ENCODE results near the gene TMEM178B. TPM values are rescaled to one million over a fixed set of nuclear protein-coding genes. Genes with fewer than 3 reads are reported as not detected.

Gene TMEM178B
- total RNA-seq, 1 experiment from 2014 or later = not detected

DNA sequence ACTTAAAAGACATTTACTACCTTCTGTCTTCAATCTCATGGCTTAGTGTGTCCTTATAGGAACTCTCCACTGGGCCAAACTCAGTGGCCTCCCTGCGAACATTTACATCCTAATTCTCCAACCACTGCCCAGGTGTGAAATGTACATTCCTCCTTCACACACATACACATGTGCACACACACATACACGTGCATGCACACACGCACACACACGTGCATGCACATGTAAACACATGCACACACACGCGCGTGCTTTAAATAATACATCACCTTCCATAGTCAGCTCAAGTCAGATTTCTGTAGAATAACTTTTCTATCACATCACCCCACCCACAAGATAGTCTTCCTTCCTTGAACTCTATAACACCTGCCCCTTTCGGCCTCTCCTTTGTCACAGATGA, 216.5 kb downstream of the TMEM178B start:
- no peaks in the 10 kb centered on the region for H3F3A ChIP-seq (ENCODE audit: insufficient read depth, low read depth)
- no peaks in the 10 kb centered on the region for H3K4me1 ChIP-seq (replicated peaks; ENCODE audit: insufficient read depth)
- no peaks in the 10 kb centered on the region for H3K79me2 ChIP-seq (ENCODE audit: low read depth)
- no peak for TF ChIP-seq EZH2 (IDR thresholded peaks at IDR 0.05; ENCODE audit: low read depth)
- TF ChIP-seq, protein P1, sequence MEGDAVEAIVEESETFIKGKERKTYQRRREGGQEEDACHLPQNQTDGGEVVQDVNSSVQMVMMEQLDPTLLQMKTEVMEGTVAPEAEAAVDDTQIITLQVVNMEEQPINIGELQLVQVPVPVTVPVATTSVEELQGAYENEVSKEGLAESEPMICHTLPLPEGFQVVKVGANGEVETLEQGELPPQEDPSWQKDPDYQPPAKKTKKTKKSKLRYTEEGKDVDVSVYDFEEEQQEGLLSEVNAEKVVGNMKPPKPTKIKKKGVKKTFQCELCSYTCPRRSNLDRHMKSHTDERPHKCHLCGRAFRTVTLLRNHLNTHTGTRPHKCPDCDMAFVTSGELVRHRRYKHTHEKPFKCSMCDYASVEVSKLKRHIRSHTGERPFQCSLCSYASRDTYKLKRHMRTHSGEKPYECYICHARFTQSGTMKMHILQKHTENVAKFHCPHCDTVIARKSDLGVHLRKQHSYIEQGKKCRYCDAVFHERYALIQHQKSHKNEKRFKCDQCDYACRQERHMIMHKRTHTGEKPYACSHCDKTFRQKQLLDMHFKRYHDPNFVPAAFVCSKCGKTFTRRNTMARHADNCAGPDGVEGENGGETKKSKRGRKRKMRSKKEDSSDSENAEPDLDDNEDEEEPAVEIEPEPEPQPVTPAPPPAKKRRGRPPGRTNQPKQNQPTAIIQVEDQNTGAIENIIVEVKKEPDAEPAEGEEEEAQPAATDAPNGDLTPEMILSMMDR (conservative IDR thresholded peaks at IDR 0.05) = no peak
- H3K4me3 ChIP-seq = no peak overlapping the region
- no peaks in the 10 kb centered on the region for H3K36me3 ChIP-seq (ENCODE audit: low read depth)
- H3K27ac ChIP-seq = no peak overlapping the region
- intact Hi-C loops (cut with micrococcal nuclease; ENCODE audit: unreplicated experiment) = no loop called here
- ChIA-PET POLR2A (ENCODE audit: unreplicated experiment) (no interaction called here), CTCF (no interaction called here)
- H3K9me3 ChIP-seq (ENCODE audit: insufficient read depth, low read depth) = no peaks in the 10 kb centered on the region
- H2AFZ ChIP-seq = no peak overlapping the region
- peaks cover 79% of the 10 kb centered on the region for H3K27me3 ChIP-seq (ENCODE audit: insufficient read depth, low read depth)
- DNase-seq = no peak
- BruUV-seq (replicated peaks) = no TSS peak
- H3K9me2 ChIP-seq (ENCODE audit: insufficient read depth) = no peaks in the 10 kb centered on the region
- no peak overlapping the region for H3K4me2 ChIP-seq
- no peaks in the 10 kb centered on the region for H4K20me1 ChIP-seq (ENCODE audit: insufficient read depth)

DNA sequence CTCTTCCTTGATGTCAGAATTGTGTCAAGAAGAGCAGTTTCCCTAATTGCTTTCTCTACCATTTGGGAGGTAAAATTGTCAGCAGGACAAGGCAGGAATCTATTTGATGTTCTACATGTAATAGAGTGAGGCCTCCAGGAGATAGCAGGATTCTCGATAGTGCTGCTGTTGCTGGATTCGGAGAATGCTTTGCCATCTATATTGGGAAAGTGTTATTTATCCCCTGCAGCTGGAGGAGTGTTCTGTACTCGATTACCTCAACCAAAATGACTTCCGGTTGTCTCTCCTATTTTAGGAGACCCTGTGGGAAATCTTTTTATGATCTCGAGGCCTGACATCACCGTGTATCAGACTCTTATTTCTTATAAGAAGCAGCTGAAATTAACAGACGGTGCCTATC, 217.1 kb downstream of the TMEM178B start:
- POLR2A ChIA-PET (ENCODE audit: unreplicated experiment) = no interaction called here
- intact Hi-C loops (cut with micrococcal nuclease; ENCODE audit: unreplicated experiment) = no loop called here

DNA sequence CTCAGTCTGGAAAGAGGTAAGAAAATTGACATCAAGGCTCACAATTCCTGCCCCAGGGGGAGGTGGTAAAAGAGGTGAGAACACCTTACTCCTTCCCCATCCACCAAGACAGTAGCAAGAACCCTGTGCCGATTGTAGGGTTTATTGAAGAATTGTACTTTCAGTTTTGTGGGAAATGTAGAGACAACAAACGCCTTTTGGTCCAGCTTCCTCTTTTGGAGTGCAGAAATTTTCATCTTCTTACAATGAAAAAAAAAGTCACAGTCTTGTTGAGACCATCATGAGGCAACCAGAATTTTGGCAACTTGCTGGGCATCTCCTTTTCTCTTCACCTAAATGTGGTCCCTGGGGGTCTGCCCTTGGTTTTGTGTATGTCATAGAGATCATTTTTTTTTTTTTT, 217.7 kb downstream of the TMEM178B start:
- intact Hi-C loops (cut with micrococcal nuclease; ENCODE audit: unreplicated experiment) = no loop called here
- peaks cover 73% of the 10 kb centered on the region for H3K27me3 ChIP-seq (ENCODE audit: insufficient read depth, low read depth)
- POLR2A ChIA-PET (ENCODE audit: unreplicated experiment) = no interaction called here
- no peaks in the 10 kb centered on the region for H3K9me3 ChIP-seq (ENCODE audit: insufficient read depth, low read depth)
- no peaks in the 10 kb centered on the region for H4K20me1 ChIP-seq (ENCODE audit: insufficient read depth)
- H3K4me2 ChIP-seq = no peak overlapping the region
- no peaks in the 10 kb centered on the region for H3K36me3 ChIP-seq (ENCODE audit: low read depth)
- no peaks in the 10 kb centered on the region for H3K79me2 ChIP-seq (ENCODE audit: low read depth)
- DNase-seq = no peak
- no peak for TF ChIP-seq EZH2 (IDR thresholded peaks at IDR 0.05; ENCODE audit: low read depth)
- TF ChIP-seq, protein P1 (conservative IDR thresholded peaks at IDR 0.05) = no peak
- H3F3A ChIP-seq (ENCODE audit: insufficient read depth, low read depth) = no peaks in the 10 kb centered on the region
- no TSS peak for BruUV-seq (replicated peaks)
- CTCF ChIA-PET = no interaction called here
- no peak overlapping the region for H3K4me3 ChIP-seq
- no peak overlapping the region for H2AFZ ChIP-seq
- H3K27ac ChIP-seq = no peak overlapping the region
- H3K4me1 ChIP-seq (replicated peaks; ENCODE audit: insufficient read depth) = no peaks in the 10 kb centered on the region
- no peaks in the 10 kb centered on the region for H3K9me2 ChIP-seq (ENCODE audit: insufficient read depth)

More for the DNA sequence above, 217.1 kb downstream of the TMEM178B start:
- Histone ChIP-seq H3K4me1 (replicated peaks; ENCODE audit: insufficient read depth) (no peaks in the 10 kb centered on the region), H3K27ac (no peak overlapping the region), H3K9me2 (ENCODE audit: insufficient read depth) (no peaks in the 10 kb centered on the region), H3K4me3 (no peak overlapping the region), H3K27me3 (ENCODE audit: insufficient read depth, low read depth) (peaks cover 76% of the 10 kb centered on the region), H3K9me3 (ENCODE audit: insufficient read depth, low read depth) (no peaks in the 10 kb centered on the region), H3K36me3 (ENCODE audit: low read depth) (no peaks in the 10 kb centered on the region), H2AFZ (no peak overlapping the region), H4K20me1 (ENCODE audit: insufficient read depth) (no peaks in the 10 kb centered on the region), H3K4me2 (no peak overlapping the region), H3F3A (ENCODE audit: insufficient read depth, low read depth) (no peaks in the 10 kb centered on the region), H3K79me2 (ENCODE audit: low read depth) (no peaks in the 10 kb centered on the region)
- TF ChIP-seq, protein P1 (conservative IDR thresholded peaks at IDR 0.05) = no peak
- no peak for TF ChIP-seq EZH2 (IDR thresholded peaks at IDR 0.05; ENCODE audit: low read depth)
- no TSS peak for BruUV-seq (replicated peaks)
- CTCF ChIA-PET = no interaction called here
- no peak for DNase-seq

Data from PC-9 (cell line).